ENCODE measurements around the gene SRGAP3. TPM values are rescaled to one million over a fixed set of nuclear protein-coding genes. Genes with fewer than 3 reads are reported as not detected.

SRGAP3 gene
- polyA plus RNA-seq, 2 donors = 1.3 to 3.3 TPM

GRCh38 chr3:9080163-9080562 lies 169.3 kb downstream of the SRGAP3 start:
- H3K27me3 ChIP-seq (ENCODE audit: control insufficient read depth in 1 of 2, insufficient read depth in 2 of 2, low read length in 2 of 2) = no peaks in the 10 kb centered on the region
- no peak overlapping the region for H3K4me3 ChIP-seq (ENCODE audit: low read depth in 1 of 2, low read length in 2 of 2)
- no peaks in the 10 kb centered on the region for H3K9me3 ChIP-seq (ENCODE audit: control insufficient read depth in 2 of 2, insufficient read depth in 1 of 2, low read depth in 1 of 2, low read length in 1 of 2)
- H3K36me3 ChIP-seq (ENCODE audit: control insufficient read depth in 2 of 2, insufficient read depth in 2 of 2, low read length in 1 of 2) = no peaks in the 10 kb centered on the region
- H3K27ac ChIP-seq (ENCODE audit: low read depth in 2 of 2, low read length in 1 of 2) = no peak overlapping the region
- peaks cover 0 to 3% of the 10 kb centered on the region in 2 donors for H3K4me1 ChIP-seq (ENCODE audit: control insufficient read depth in 2 of 2, insufficient read depth in 2 of 2, low read length in 1 of 2)
- 74 to 76% methylated on average over 2 of the region's 2 CpGs for WGBS, 2 donors

GRCh38 chr3:9079676-9080075 lies 169.8 kb downstream of the SRGAP3 start:
- Histone ChIP-seq H3K4me1 (ENCODE audit: control insufficient read depth in 2 of 2, insufficient read depth in 2 of 2, low read length in 1 of 2) (peaks cover 0 to 3% of the 10 kb centered on the region in 2 donors), H3K36me3 (ENCODE audit: control insufficient read depth in 2 of 2, insufficient read depth in 2 of 2, low read length in 1 of 2) (no peaks in the 10 kb centered on the region), H3K27me3 (ENCODE audit: control insufficient read depth in 1 of 2, insufficient read depth in 2 of 2, low read length in 2 of 2) (no peaks in the 10 kb centered on the region), H3K9me3 (ENCODE audit: control insufficient read depth in 2 of 2, insufficient read depth in 1 of 2, low read depth in 1 of 2, low read length in 1 of 2) (no peaks in the 10 kb centered on the region), H3K27ac (ENCODE audit: low read depth in 2 of 2, low read length in 1 of 2) (no peak overlapping the region), H3K4me3 (ENCODE audit: low read depth in 1 of 2, low read length in 2 of 2) (no peak overlapping the region)
- whole genome bisulfite sequencing, 2 donors = 54 to 67% methylated on average over 8 of the region's 8 CpGs

GRCh38 chr3:9078561-9079240 lies 170.7 kb downstream of the SRGAP3 start:
- H3K27ac ChIP-seq (ENCODE audit: low read depth in 2 of 2, low read length in 1 of 2) = no peak overlapping the region
- H3K36me3 ChIP-seq (ENCODE audit: control insufficient read depth in 2 of 2, insufficient read depth in 2 of 2, low read length in 1 of 2) = no peaks in the 10 kb centered on the region
- no peaks in the 10 kb centered on the region for H3K27me3 ChIP-seq (ENCODE audit: control insufficient read depth in 1 of 2, insufficient read depth in 2 of 2, low read length in 2 of 2)
- peaks cover 0 to 3% of the 10 kb centered on the region in 2 donors for H3K4me1 ChIP-seq (ENCODE audit: control insufficient read depth in 2 of 2, insufficient read depth in 2 of 2, low read length in 1 of 2)
- 89% methylated on average over 5 of the region's 5 CpGs for WGBS, 2 donors
- H3K4me3 ChIP-seq (ENCODE audit: low read depth in 1 of 2, low read length in 2 of 2) = no peak overlapping the region
- H3K9me3 ChIP-seq (ENCODE audit: control insufficient read depth in 2 of 2, insufficient read depth in 1 of 2, low read depth in 1 of 2, low read length in 1 of 2) = no peaks in the 10 kb centered on the region

- WGBS, 2 donors = 84 to 93% methylated on average over 4 of the region's 4 CpGs
- Histone ChIP-seq H3K27me3 (ENCODE audit: control insufficient read depth in 1 of 2, insufficient read depth in 2 of 2, low read length in 2 of 2) (no peaks in the 10 kb centered on the region), H3K9me3 (ENCODE audit: control insufficient read depth in 2 of 2, insufficient read depth in 1 of 2, low read depth in 1 of 2, low read length in 1 of 2) (no peaks in the 10 kb centered on the region), H3K27ac (ENCODE audit: low read depth in 2 of 2, low read length in 1 of 2) (no peak overlapping the region), H3K36me3 (ENCODE audit: control insufficient read depth in 2 of 2, insufficient read depth in 2 of 2, low read length in 1 of 2) (no peaks in the 10 kb centered on the region), H3K4me1 (ENCODE audit: control insufficient read depth in 2 of 2, insufficient read depth in 2 of 2, low read length in 1 of 2) (peaks cover 0 to 3% of the 10 kb centered on the region in 2 donors), H3K4me3 (ENCODE audit: low read depth in 1 of 2, low read length in 2 of 2) (no peak overlapping the region)
These were observed 172.4 kb downstream of the SRGAP3 start for GRCh38 chr3:9077029-9077428.

GRCh38 chr3:9075762-9076161 lies 173.7 kb downstream of the SRGAP3 start:
- H3K4me3 ChIP-seq (ENCODE audit: low read depth in 1 of 2, low read length in 2 of 2) = no peak overlapping the region
- no peaks in the 10 kb centered on the region for H3K27me3 ChIP-seq (ENCODE audit: control insufficient read depth in 1 of 2, insufficient read depth in 2 of 2, low read length in 2 of 2)
- H3K9me3 ChIP-seq (ENCODE audit: control insufficient read depth in 2 of 2, insufficient read depth in 1 of 2, low read depth in 1 of 2, low read length in 1 of 2) = no peaks in the 10 kb centered on the region
- peaks cover 0 to 3% of the 10 kb centered on the region in 2 donors for H3K4me1 ChIP-seq (ENCODE audit: control insufficient read depth in 2 of 2, insufficient read depth in 2 of 2, low read length in 1 of 2)
- no peaks in the 10 kb centered on the region for H3K36me3 ChIP-seq (ENCODE audit: control insufficient read depth in 2 of 2, insufficient read depth in 2 of 2, low read length in 1 of 2)
- H3K27ac ChIP-seq (ENCODE audit: low read depth in 2 of 2, low read length in 1 of 2) = no peak overlapping the region
- 88 to 93% methylated on average over 1 of the region's 1 CpG for WGBS, 2 donors

GRCh38 chr3:9074079-9074478 lies 175.4 kb downstream of the SRGAP3 start:
- WGBS, 2 donors = 74 to 78% methylated on average over 5 of the region's 5 CpGs
- Histone ChIP-seq H3K36me3 (ENCODE audit: control insufficient read depth in 2 of 2, insufficient read depth in 2 of 2, low read length in 1 of 2) (peaks cover 0 to 2% of the 10 kb centered on the region in 2 donors), H3K27me3 (ENCODE audit: control insufficient read depth in 1 of 2, insufficient read depth in 2 of 2, low read length in 2 of 2) (no peaks in the 10 kb centered on the region), H3K27ac (ENCODE audit: low read depth in 2 of 2, low read length in 1 of 2) (no peak overlapping the region), H3K4me3 (ENCODE audit: low read depth in 1 of 2, low read length in 2 of 2) (no peak overlapping the region), H3K9me3 (ENCODE audit: control insufficient read depth in 2 of 2, insufficient read depth in 1 of 2, low read depth in 1 of 2, low read length in 1 of 2) (no peaks in the 10 kb centered on the region), H3K4me1 (ENCODE audit: control insufficient read depth in 2 of 2, insufficient read depth in 2 of 2, low read length in 1 of 2) (no peaks in the 10 kb centered on the region)

- H3K4me3 ChIP-seq (ENCODE audit: low read depth in 1 of 2, low read length in 2 of 2) = no peak overlapping the region
- no peaks in the 10 kb centered on the region for H3K9me3 ChIP-seq (ENCODE audit: control insufficient read depth in 2 of 2, insufficient read depth in 1 of 2, low read depth in 1 of 2, low read length in 1 of 2)
- no peaks in the 10 kb centered on the region for H3K27me3 ChIP-seq (ENCODE audit: control insufficient read depth in 1 of 2, insufficient read depth in 2 of 2, low read length in 2 of 2)
- WGBS, 2 donors = 79 to 83% methylated on average over 6 of the region's 6 CpGs
- H3K4me1 ChIP-seq (ENCODE audit: control insufficient read depth in 2 of 2, insufficient read depth in 2 of 2, low read length in 1 of 2) = no peaks in the 10 kb centered on the region
- H3K27ac ChIP-seq (ENCODE audit: low read depth in 2 of 2, low read length in 1 of 2) = no peak overlapping the region
- H3K36me3 ChIP-seq (ENCODE audit: control insufficient read depth in 2 of 2, insufficient read depth in 2 of 2, low read length in 1 of 2) = peaks cover 0 to 3% of the 10 kb centered on the region in 2 donors
These were observed 176.8 kb downstream of the SRGAP3 start for GRCh38 chr3:9072667-9073009.

GRCh38 chr3:9071936-9072666 lies 177.3 kb downstream of the SRGAP3 start:
- 78 to 90% methylated on average over 10 of the region's 10 CpGs for WGBS, 2 donors
- H3K4me1 ChIP-seq (ENCODE audit: control insufficient read depth in 2 of 2, insufficient read depth in 2 of 2, low read length in 1 of 2) = no peaks in the 10 kb centered on the region

GRCh38 chr3:9070961-9071360 lies 178.5 kb downstream of the SRGAP3 start:
- WGBS, 2 donors = 88 to 90% methylated on average over 2 of the region's 2 CpGs
- Histone ChIP-seq H3K4me1 (ENCODE audit: control insufficient read depth in 2 of 2, insufficient read depth in 2 of 2, low read length in 1 of 2) (no peaks in the 10 kb centered on the region), H3K36me3 (ENCODE audit: control insufficient read depth in 2 of 2, insufficient read depth in 2 of 2, low read length in 1 of 2) (peaks cover 0 to 3% of the 10 kb centered on the region in 2 donors), H3K27me3 (ENCODE audit: control insufficient read depth in 1 of 2, insufficient read depth in 2 of 2, low read length in 2 of 2) (no peaks in the 10 kb centered on the region), H3K4me3 (ENCODE audit: low read depth in 1 of 2, low read length in 2 of 2) (no peak overlapping the region), H3K27ac (ENCODE audit: low read depth in 2 of 2, low read length in 1 of 2) (no peak overlapping the region), H3K9me3 (ENCODE audit: control insufficient read depth in 2 of 2, insufficient read depth in 1 of 2, low read depth in 1 of 2, low read length in 1 of 2) (no peaks in the 10 kb centered on the region)

More at GRCh38 chr3:9071936-9072666, 177.3 kb downstream of the SRGAP3 start:
- H3K4me3 ChIP-seq (ENCODE audit: low read depth in 1 of 2, low read length in 2 of 2) = no peak overlapping the region
- no peaks in the 10 kb centered on the region for H3K27me3 ChIP-seq (ENCODE audit: control insufficient read depth in 1 of 2, insufficient read depth in 2 of 2, low read length in 2 of 2)
- H3K27ac ChIP-seq (ENCODE audit: low read depth in 2 of 2, low read length in 1 of 2) = no peak overlapping the region
- H3K36me3 ChIP-seq (ENCODE audit: control insufficient read depth in 2 of 2, insufficient read depth in 2 of 2, low read length in 1 of 2) = peaks cover 0 to 3% of the 10 kb centered on the region in 2 donors
- H3K9me3 ChIP-seq (ENCODE audit: control insufficient read depth in 2 of 2, insufficient read depth in 1 of 2, low read depth in 1 of 2, low read length in 1 of 2) = no peaks in the 10 kb centered on the region

- H3K4me1 ChIP-seq (ENCODE audit: control insufficient read depth in 2 of 2, insufficient read depth in 2 of 2, low read length in 1 of 2) = no peaks in the 10 kb centered on the region
- H3K4me3 ChIP-seq (ENCODE audit: low read depth in 1 of 2, low read length in 2 of 2) = no peak overlapping the region
- H3K36me3 ChIP-seq (ENCODE audit: control insufficient read depth in 2 of 2, insufficient read depth in 2 of 2, low read length in 1 of 2) = peaks cover 0 to 3% of the 10 kb centered on the region in 2 donors
- H3K27ac ChIP-seq (ENCODE audit: low read depth in 2 of 2, low read length in 1 of 2) = no peak overlapping the region
- 96 to 98% methylated on average over 1 of the region's 1 CpG for WGBS, 2 donors
- no peaks in the 10 kb centered on the region for H3K27me3 ChIP-seq (ENCODE audit: control insufficient read depth in 1 of 2, insufficient read depth in 2 of 2, low read length in 2 of 2)
- H3K9me3 ChIP-seq (ENCODE audit: control insufficient read depth in 2 of 2, insufficient read depth in 1 of 2, low read depth in 1 of 2, low read length in 1 of 2) = no peaks in the 10 kb centered on the region
These were observed 179.5 kb downstream of the SRGAP3 start for GRCh38 chr3:9069971-9070370.

All from esophagus (tissue), 2 donors.